Fibroblast of skin of abdomen (primary cell): ENCODE measurements around the gene SWSAP1.

ENCODE experiments used
- DNase-seq: peaks from one replicate; pipeline ENCODE4 v3.0.0-alpha.2; 2013

SWSAP1 gene

DNA sequence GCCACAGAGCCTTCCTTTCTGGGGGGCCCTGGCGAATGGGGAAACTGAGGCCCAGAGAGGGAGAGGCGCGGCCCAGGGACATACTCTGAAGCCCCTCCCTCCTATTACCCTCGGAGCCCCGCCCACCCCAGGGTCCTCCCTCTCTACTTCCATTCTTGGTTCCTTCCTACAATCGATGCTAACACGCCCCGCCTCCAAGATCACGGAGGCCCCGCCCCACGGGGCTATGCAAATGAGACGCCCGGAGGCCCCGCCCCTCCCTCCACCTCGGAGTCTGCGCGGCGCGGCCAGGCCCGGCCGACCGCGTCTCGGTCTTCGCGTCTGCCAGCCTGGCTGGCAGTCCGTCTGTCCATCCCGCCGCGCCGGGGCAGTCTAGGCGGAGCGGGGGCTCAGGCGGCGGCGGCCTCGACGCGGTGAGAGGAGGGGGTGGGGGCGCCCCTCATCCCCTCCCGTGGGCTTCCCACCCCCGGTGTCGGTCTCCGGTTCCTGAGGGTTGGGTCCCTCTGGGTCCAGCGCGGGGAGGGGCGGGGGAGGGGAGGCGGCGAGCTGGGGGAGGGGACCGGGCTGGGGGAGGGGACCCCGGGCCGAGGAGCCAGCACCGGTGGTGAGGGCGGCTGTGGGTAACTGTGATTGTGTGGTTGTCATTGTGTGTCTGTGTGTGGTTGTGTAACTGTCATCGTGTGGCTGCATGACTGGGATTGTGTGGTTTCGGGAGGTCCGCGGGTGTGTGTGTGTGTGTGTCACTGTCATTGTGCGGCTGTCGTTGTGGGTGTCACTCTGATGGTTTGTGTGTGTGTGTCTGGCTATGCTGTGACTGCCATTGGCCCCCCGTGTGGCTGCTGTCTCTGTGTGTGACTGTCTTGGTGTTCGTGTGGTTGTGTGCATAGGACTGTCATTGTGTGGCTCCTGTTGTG, 19.0 kb upstream of the SWSAP1 start, which contains the start of gene PLPPR2:
TSS of gene PLPPR2 (plus strand) at position 273 of the 914 bp plus-strand sequence. CDS start 2,242 bp downstream, outside the sequence.
- DNase-seq = peak; percentile 89

DNA sequence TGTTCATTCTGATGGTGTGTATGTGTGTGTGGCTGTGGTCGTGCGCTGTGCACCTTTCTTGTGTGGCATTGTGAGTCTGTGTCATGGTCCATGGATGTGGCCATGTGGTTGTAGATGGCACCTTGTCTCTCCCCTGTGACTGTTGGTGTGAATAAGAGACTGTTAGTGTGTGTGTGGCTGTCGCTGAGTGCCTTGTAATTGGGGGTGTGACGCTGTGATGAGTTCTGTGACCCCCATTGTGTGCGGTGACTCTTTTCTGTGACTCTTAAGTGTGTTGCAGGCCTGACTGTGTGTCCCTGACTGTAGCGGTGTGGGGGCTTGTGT, 18.4 kb upstream of the SWSAP1 start:
- DNase-seq = no peak

DNA sequence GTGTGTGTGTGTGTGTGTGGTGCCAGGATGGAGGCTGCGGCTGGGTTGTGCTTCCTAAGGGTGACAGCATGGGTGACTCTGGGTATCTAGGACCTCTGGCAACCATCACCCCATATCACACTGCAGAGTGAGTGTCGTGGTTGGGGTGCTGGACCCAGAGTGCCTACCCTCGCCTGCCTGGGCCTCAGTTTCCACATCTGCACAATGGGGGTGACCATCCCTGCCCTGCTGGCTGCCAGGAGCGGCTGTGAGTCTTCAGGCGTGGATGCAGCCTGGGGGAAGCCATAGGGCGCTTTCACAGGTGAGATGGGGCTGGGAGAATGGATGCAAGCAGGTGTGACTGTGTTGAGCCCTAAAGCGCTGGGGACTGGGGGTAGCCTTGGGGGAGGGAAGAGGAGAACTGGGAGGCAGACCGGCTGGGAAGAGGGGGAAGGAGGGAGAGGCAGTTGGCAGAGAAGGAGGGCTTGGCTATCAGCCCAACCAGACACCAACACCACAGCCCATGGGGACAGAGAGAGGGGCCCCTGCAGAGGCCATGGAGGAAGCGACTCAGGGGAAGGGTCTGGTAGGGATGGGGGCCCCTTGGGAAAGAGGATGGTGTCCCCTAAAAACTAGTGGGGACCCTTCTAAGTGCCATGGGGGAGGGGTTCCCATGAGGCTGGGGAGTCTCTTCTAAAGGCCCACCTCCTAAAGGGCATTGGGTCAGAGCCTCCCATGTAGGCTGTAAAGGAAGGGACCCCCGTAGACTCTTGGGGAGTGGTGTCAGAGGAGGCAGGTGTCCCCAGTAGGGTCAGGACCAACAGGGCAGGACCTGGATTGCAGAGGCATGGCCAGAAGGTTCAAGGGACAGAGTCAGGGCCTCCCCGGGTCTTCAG, 17.6 kb upstream of the SWSAP1 start:
- DNase-seq = no peak

DNA sequence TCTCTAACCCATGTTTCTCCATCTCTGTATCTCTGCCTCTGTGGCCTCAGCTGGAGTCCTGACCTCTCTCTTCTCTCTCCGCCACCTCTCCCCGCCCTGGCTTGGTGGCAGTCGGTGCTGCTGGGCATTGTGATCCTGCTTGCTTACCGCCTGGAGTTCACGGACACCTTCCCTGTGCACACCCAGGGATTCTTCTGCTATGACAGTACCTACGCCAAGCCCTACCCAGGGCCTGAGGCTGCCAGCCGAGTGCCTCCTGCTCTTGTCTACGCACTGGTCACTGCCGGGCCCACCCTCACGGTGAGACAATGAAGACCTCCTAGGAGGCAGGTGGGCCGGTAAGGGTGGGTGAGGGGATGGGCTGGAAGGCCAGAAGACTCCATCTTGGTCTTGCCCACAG, 15.0 kb upstream of the SWSAP1 start:
- no peak for DNase-seq

DNA sequence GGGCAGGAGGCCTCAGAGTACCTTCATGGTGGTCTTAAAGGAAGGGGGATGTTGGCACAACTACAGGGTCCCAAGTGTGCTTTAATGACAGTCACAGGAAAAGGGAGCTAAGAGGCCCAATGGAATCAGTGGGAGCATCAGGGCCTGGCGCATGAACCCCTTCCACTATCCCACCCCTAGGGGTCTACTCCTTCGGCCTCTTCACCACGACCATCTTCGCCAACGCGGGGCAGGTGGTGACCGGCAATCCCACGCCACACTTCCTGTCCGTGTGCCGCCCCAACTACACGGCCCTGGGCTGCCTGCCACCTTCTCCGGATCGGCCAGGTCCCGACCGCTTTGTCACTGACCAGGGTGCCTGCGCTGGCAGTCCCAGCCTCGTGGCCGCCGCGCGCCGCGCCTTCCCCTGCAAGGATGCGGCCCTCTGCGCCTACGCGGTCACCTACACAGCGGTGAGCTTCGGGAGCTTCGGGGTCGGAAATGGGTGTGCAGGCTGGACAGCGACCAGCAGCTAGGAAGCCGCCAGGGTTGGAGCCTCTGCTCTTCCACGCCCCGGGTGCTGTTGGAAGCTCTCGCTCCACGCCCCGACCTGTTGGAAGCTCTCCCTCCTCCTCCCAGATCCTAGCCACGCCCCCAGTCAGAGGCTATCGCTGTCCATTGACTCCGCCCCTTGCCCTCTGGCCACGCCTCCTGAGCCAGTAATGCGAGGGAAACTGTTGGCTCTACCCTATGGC, 13.3 kb upstream of the SWSAP1 start:
- no peak for DNase-seq

DNA sequence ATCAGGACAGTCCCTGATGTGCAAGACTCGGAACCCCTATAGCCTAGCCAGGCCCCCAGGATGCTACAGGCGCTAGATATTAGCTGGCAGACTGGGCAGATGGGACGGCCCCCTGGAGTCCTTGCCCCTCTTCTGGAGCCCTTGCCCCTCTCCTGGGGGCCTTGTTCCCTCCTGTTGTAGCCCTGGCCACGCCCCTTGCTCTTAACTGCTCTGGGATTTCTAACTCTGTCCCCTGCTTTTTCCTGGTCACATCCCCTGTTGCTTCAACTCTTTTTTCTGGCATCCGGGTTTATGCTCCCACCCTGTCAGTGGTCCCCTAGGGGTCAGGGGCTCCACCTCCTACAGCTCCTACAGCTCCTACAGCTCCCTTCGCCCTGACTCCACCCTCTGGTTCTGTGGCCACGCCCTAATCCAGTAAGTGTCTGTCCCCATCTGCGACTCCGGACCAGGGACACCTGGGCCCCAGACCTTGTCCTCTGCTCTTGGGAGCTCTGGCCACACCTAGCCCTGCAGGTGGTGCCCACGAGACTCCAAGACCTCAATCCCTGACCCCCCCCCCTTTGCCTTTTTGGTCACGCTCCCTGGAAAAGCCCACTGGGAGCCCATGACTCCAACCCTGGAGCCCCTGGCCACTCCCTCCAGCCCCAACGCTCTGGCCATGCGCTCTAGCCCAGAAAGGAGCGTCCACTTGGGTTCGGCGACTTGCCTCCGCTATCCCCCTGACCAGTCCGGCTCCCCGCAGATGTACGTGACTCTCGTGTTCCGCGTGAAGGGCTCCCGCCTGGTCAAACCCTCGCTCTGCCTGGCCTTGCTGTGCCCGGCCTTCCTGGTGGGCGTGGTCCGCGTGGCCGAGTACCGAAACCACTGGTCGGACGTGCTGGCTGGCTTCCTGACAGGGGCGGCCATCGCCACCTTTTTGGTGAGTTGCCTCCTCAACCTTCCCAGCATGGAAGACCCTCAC, 12.4 kb upstream of the SWSAP1 start:
- DNase-seq = no peak

DNA sequence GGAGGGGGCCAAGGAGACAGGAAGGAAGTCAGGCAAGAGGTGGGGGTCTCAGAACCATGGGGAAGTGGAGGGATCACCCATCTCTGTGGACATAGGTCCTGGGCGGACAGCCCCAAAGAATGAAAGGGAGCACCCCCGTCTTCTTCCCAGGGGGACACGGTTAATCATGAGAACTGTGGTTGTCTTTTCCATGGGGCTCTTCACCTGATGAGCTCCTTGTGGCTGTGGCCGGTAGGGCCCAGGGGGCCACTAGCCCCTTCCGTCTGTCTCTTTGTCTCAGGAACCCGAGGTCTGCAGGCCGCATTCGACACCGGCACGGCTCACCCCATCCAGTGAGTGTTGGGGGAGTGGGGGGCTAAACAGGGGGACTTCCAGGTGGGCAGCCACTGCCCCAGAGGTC, 10.6 kb upstream of the SWSAP1 start:
- no peak for DNase-seq

DNA sequence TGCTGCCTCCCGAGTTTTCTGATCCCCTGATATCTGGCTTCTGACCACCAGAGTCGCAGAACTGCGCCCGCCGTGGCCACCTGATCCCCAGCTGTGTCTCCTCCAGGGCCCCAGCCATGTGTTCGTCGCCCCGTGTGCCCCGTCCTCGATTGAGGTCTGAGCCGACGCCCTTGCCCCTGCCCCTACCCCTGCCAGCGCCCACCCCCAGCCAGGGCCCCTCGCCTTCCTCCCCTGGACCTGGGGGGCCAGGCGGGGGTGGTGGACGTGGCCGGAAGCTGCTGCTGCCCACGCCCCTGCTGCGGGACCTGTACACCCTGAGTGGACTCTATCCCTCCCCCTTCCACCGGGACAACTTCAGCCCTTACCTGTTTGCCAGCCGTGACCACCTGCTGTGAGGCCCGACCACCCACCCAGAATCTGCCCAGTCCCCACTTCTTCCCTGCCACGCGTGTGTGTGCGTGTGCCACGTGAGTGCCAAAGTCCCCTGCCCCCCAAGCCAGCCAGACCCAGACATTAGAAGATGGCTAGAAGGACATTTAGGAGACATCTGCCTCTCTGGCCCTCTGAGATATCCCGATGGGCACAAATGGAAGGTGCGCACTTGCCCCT, 10.1 kb upstream of the SWSAP1 start:
- DNase-seq = no peak

DNA sequence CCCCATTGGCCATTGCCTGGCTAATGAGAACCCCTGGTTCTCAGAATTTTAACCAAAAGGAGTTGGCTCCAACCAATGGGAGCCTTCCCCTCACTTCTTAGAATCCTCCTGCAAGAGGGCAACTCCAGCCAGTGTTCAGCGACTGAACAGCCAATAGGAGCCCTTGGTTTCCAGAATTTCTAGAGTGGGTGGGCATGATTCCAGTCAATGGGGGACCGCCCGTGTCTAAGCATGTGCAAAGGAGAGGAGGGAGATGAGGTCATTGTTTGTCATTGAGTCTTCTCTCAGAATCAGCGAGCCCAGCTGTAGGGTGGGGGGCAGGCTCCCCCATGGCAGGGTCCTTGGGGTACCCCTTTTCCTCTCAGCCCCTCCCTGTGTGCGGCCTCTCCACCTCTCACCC, 9.5 kb upstream of the SWSAP1 start:
- DNase-seq = no peak

DNA sequence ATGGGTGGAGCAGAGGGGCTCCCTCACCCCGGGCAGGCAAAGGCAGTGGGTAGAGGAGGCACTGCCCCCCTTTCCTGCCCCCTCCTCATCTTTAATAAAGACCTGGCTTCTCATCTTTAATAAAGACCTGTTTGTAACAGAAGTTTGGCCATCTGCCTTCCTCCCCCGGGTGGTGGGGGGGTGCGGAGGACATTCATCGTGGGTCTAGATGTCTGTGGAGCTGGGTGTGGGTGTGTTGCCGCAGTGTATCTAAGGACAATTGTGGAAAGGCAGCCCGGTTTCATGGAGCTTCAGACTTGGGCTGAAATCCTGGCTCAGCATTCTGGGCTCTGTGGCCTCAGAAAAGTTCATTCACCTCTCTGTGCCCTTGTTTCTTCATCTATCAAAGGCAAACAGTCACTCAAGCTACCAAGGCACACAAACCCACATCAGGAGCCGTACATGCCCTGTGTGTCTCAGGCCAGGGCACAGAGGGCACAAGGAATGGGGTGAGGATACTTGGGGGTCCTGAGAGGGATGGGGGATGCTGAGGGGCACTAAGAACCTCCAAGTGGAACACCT, 8.8 kb upstream of the SWSAP1 start:
- no peak for DNase-seq

DNA sequence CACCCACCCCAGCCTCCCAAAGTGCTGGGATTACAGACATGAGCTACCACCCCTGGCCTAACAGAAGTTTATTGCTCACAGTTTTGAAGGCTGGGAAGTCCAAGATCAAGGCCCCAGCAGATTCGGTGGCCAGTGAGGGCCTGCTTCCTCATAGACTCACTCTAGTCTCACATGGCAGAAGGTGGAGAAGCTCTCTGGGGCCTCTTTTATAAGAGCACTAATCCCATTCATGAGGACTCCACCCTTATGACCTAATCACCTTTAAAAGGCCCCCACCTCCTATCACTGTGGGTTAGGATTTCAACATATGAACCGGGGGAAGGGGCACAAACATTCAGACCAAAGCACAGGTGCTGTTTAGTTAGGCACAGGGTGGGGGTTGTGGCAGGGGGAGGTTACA, 6.9 kb upstream of the SWSAP1 start:
- no peak for DNase-seq

DNA sequence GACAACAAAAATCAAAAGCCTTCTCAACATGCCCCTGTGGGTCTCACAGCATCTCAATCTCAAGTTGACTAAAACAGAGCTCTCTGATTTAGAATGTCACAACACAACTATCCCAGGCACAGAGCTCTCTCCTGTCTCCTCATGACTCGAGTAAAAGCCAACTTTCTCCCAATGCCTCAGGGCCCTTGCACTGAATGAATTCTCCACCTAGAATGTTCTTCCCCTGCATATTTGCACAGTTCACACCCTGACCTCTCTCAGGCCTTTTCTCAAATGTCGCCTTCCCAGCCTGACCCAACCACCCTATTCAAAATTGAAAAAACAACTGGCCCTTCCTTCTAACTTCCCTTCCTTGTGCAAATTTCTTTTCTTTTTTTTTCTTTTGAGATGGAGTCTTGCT, 3.7 kb upstream of the SWSAP1 start:
- DNase-seq = no peak

DNA sequence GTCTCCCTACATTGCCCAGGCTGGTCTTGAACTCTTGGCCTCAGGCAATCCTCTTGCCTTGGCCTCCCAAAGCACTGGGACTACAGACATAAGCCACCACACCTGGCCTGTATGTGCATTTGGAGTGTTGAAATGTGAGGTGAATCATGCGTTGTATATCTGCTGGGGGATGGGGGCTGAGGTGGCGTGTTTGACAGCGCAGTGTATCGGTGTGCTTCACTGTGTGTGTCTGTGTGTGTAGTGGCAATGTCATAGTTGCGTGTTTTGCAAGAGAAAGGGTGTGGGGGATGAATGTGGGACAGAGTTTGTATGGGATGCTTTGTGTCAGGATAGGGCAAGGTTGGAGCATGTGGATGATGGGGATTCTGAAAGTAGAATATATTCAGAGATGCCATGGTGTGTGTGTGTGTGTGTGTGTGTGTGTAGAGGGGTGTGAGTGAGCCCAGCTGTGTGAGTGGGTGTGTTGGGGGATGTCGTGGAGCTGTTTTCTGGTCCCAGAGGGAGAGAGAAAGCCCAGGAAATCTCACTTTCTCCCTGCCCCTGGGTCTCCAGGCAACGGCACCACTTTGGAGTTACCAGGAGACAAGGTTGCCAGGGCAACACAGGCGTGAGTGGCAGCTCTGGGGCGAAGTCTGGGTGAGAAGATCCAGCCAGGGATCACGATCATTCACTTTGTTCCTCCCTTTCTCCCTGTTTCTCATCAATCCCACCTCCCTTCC, 1.1 kb upstream of the SWSAP1 start:
- peak; percentile 13 for DNase-seq

DNA sequence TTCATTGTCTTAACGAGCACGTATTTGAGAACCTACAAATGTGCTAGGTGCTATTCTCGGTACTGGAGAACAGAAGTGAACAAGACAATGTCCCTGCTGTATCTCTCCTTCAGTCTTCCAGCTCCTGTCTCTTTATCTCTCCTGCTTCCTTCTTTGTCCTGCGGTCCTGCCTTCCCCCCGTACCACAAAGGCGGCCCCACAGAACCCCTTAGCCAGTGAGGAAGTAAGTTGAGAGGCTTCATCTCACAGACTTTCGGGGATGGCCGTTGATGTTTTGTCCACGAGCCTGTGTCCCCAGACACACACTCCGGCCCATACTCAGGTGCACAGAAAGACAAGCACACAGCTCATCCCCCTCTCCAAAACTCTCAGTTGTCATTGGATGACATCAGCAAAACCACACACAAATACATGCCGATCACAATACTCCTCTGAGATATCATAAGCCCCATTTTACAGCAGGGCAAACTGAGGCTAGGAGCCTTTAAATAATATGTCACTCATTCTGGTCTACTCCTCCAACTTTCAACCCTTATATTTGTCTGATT, 507 bp upstream of the SWSAP1 start:
- no peak for DNase-seq

DNA sequence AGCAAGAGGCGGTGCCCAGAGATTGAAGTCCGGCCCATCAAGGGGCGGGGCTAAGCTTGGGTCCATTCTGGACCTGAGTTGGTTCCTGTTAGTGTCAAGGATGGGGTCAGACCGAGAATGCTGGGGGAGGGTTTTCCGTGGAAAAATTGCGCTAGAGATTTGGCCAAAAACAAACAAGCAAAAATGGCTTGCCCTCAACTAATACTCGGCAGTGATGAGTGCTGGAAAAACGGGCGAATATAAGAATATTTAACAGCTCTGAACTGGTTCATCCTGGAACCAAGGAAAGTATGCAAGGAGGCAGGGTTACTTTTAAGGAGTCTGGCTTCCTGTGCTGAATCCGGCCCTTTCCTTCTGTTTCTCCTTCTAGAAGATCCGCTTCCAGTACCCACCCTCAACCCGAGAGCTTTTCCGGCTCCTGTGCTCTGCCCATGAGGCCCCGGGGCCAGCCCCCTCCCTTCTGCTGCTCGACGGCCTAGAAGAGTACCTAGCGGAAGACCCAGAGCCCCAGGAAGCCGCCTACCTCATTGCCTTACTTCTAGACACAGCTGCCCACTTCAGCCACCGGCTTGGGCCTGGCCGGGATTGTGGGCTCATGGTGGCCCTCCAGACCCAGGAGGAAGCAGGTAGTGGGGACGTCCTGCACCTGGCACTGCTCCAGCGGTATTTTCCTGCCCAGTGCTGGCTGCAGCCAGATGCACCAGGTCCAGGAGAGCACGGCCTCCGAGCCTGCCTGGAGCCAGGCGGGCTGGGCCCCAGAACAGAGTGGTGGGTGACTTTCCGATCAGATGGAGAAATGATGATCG, 880 bp downstream of the SWSAP1 start:
- DNase-seq = no peak

DNA sequence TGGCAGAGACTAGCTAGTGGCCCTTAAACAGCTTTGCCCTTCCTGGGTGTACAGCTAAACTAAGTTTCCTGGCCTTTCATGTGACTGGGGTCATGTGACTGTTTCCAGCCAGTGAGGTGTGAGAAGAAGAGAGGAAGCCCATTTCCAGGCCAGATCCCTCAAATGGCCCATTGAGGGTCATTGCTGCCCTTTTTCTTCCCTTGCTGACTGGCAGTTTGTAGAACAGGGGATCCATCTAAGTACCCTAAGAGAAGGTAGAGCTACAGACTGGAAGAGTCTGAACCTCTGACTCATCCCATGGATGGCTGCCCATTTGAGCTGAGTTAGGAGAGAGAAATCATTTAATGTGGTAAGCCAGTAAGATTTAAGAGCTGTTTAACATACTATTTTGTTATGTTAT, 2.8 kb downstream of the SWSAP1 start:
- peak; percentile 96 for DNase-seq

DNA sequence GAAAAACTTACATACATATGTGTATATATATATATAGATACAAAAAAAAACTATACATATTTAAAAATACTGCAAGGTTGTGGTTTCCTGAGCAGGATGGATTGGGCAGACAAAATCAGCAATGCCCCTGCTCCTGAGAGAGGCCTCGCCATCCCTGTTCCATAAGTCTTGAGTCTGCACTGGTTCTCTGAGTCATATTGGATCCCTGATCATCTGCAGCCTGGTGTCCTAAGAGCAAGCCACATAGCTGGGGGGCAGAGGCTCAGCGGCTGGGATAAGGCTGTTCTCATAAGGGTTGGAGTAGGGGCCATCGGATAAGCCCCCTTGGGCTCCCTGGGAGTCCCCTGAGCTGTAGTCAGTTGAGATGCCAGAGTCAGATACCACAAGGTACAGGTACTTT, 3.3 kb downstream of the SWSAP1 start:
- peak; percentile 38 for DNase-seq

DNA sequence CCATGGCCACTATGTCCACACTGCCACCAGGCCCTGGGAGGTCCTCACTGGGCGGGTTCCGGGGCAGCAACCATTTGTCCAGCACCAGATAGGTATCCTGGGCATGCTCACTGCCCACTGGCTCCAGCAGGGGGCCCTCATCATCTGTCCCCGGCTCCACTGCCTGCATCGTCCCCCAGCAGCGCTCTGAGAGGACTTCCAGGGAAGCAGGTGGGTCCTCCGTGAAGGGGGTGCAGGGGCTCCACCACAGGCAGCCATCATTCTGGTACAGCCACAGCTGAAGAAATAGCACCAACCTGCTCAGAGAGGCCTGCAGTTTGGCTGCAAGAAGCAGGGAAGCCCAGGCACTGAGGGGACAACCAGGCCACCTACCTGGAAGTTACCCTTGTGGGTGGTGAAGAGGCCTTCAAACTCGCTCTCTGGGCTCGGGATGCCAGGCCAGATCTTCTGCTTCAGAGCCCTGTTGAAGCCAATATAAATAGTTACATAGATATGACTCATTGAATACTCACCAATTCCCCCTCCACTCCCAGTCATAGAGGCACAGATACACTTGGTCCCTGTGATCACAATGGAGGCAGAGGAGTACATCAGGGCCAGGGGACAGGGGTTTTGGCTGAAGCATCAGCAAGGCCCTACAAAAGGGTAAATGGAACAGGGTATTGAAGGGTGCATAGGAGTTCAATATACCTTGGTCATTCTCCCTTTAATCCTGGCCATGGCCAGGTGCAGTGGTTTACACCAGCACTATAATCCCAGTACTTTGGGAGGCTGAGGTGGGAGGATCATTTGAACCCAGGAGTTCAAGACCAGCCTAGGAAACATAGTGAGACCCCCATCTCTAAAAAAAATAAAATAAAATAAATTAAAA, 4.1 kb downstream of the SWSAP1 start:
- peak; percentile 73 for DNase-seq
